Activated effector memory CD4-positive, alpha-beta T cell treated with anti-CD3 and anti-CD28 coated beads, Interleukin-2, amount 50 U/mL, for 16 hours (primary cell): ENCODE results near the gene CDCA4.
A peak's percentile ranks its signal among the peaks of the same experiment; 100 is the strongest.
"Not testable (repeated sequence)": the region's sequence is repeated elsewhere in the genome, so short reads cannot be mapped to it uniquely, and the experiment has no call there.

ENCODE experiments used
- DNase-seq: peaks from one replicate; pipeline ENCODE4 v3.0.0-alpha.2; 2020

Gene CDCA4

GRCh38 chr14:105020815-105021655 lies at the start of gene CDCA4:
CDCA4 (minus strand) TSS chr14:105021083; CDS start chr14:105011929, 9,154 bp downstream.
- DNase-seq, result peak; percentile 99

- peak; percentile 78 for DNase-seq
Measured at GRCh38 chr14:105069871-105070759, 49.2 kb upstream of the CDCA4 start.

- no peak for DNase-seq
Measured at GRCh38 chr14:105069522-105069870, 48.6 kb upstream of the CDCA4 start.

GRCh38 chr14:105068818-105069217 lies 47.9 kb upstream of the CDCA4 start:
- DNase-seq, result no peak

- DNase-seq, result peak; percentile 58
Measured at GRCh38 chr14:105067969-105068301, 47.1 kb upstream of the CDCA4 start.

- DNase-seq, result peak; percentile 88
Measured at GRCh38 chr14:105067140-105067968, 46.5 kb upstream of the CDCA4 start.

- peak; percentile 67 for DNase-seq
Measured at GRCh38 chr14:105066240-105067071, 45.6 kb upstream of the CDCA4 start.

GRCh38 chr14:105065280-105066228 lies 44.7 kb upstream of the CDCA4 start, which contains the start of gene GPR132:
GPR132 (minus strand) TSS chr14:105065430; CDS start chr14:105055420, 10,010 bp downstream.
- DNase-seq, result peak; percentile 95

GRCh38 chr14:105064721-105065143 lies 43.8 kb upstream of the CDCA4 start:
- peak; percentile 78 for DNase-seq

- no peak for DNase-seq
Measured at GRCh38 chr14:105064001-105064400, 43.1 kb upstream of the CDCA4 start.

GRCh38 chr14:105063506-105063905 lies 42.6 kb upstream of the CDCA4 start:
- not testable (repeated sequence) for DNase-seq

- no peak for DNase-seq
Measured at GRCh38 chr14:105063056-105063455, 42.2 kb upstream of the CDCA4 start.

- DNase-seq, result no peak
Measured at GRCh38 chr14:105062048-105062433, 41.2 kb upstream of the CDCA4 start.

GRCh38 chr14:105061428-105062047 lies 40.7 kb upstream of the CDCA4 start:
- peak; percentile 87 for DNase-seq

- peak; percentile 75 for DNase-seq
Measured at GRCh38 chr14:105060751-105061427, 40.0 kb upstream of the CDCA4 start.

- no peak for DNase-seq
Measured at GRCh38 chr14:105059925-105060565, 39.2 kb upstream of the CDCA4 start.

- peak; percentile 83 for DNase-seq
Measured at GRCh38 chr14:105059035-105059924, 38.4 kb upstream of the CDCA4 start.

GRCh38 chr14:105058521-105059034 lies 37.7 kb upstream of the CDCA4 start:
- DNase-seq, result no peak
